ENCODE measurements around the gene FOXL2.
"Not testable (repeated sequence)": the region's sequence is repeated elsewhere in the genome, so short reads cannot be mapped to it uniquely, and the experiment has no call there.

The FOXL2 gene

GRCh38 chr3:138923531-138923994, 23.4 kb downstream of the FOXL2 start:
- peak; percentile 67 for DNase-seq

GRCh38 chr3:138922400-138922799, 24.5 kb downstream of the FOXL2 start:
- DNase-seq = not testable (repeated sequence)

GRCh38 chr3:138921316-138922292, 25.3 kb downstream of the FOXL2 start:
- no peak for DNase-seq

GRCh38 chr3:138919325-138919724, 27.6 kb downstream of the FOXL2 start:
- no peak for DNase-seq

GRCh38 chr3:138916824-138917223, 30.1 kb downstream of the FOXL2 start:
- DNase-seq = no peak

- peak; percentile 87 for DNase-seq
Measured at GRCh38 chr3:138915503-138916498, 31.1 kb downstream of the FOXL2 start.

- peak; percentile 81 for DNase-seq
Measured at GRCh38 chr3:138914870-138915502, 32.0 kb downstream of the FOXL2 start.

- no peak for DNase-seq
Measured at GRCh38 chr3:138913766-138914165, 33.2 kb downstream of the FOXL2 start.

GRCh38 chr3:138912237-138912636, 34.7 kb downstream of the FOXL2 start:
- DNase-seq = no peak

- DNase-seq = no peak
Measured at GRCh38 chr3:138911621-138912020, 35.3 kb downstream of the FOXL2 start.

GRCh38 chr3:138909904-138910303, 37.0 kb downstream of the FOXL2 start:
- DNase-seq = no peak

- DNase-seq = no peak
Measured at GRCh38 chr3:138908846-138909245, 38.1 kb downstream of the FOXL2 start.

GRCh38 chr3:138907539-138907938, 39.4 kb downstream of the FOXL2 start:
- DNase-seq = no peak

GRCh38 chr3:138902171-138902570, 44.8 kb downstream of the FOXL2 start:
- no peak for DNase-seq

- no peak for DNase-seq
Measured at GRCh38 chr3:138901567-138901966, 45.4 kb downstream of the FOXL2 start.

- no peak for DNase-seq
Measured at GRCh38 chr3:138899351-138899991, 47.5 kb downstream of the FOXL2 start.

GRCh38 chr3:138898708-138899107, 48.2 kb downstream of the FOXL2 start:
- DNase-seq = no peak

GRCh38 chr3:138898301-138898700, 48.6 kb downstream of the FOXL2 start:
- DNase-seq = no peak
